GM23248 (cell line): ENCODE measurements around the gene ABHD14A.

Experiments used
- EZH2 ChIP-seq: fragments of 200-600 bp; sonication (generic); IDR thresholded peaks from 2 replicates; pipeline ENCODE4 v1.6.1; 2018; ENCODE audit warnings: antibody characterized with exemption, mild to moderate bottlenecking; ENCODE audit not compliant: insufficient read depth, poor library complexity, severe bottlenecking
- EZH2phosphoT487 ChIP-seq: fragments of 200-600 bp; sonication (generic); IDR thresholded peaks from 2 replicates; pipeline ENCODE4 v1.6.1; 2018; ENCODE audit warnings: antibody characterized with exemption, moderate library complexity, mild to moderate bottlenecking, low read depth; ENCODE audit not compliant: insufficient read depth

GRCh38 chr3:51982352-51982837 is 7.5 kb downstream of the ABHD14A start:
- TF ChIP-seq EZH2 (no peak), EZH2phosphoT487 (no peak)
